ENCODE results near the gene CRHR1. TPM values are rescaled to one million over a fixed set of nuclear protein-coding genes. Genes with fewer than 3 reads are reported as not detected.
"Not testable (repeated sequence)": the region's sequence is repeated elsewhere in the genome, so short reads cannot be mapped to it uniquely, and the experiment has no call there.

The CRHR1 gene
- total RNA-seq, 1 donor from 2014 or later: not detected

GRCh38 chr17:45861165-45861564 lies 77.0 kb downstream of the CRHR1 start:
- Mint-ChIP-seq H3K36me3 (ENCODE audit: low read depth, unreplicated experiment) (no peaks in the 10 kb centered on the region), H3K27me3 (ENCODE audit: unreplicated experiment) (peaks cover 2% of the 10 kb centered on the region), H3K4me1 (ENCODE audit: unreplicated experiment) (peaks cover 12% of the 10 kb centered on the region), H3K9me3 (ENCODE audit: unreplicated experiment) (no peaks in the 10 kb centered on the region), H3K4me3 (ENCODE audit: unreplicated experiment) (no peak overlapping the region), H3K27ac (ENCODE audit: unreplicated experiment) (no peak overlapping the region)
- no peak for DNase-seq (ENCODE audit: low spot score)
- no peak for TF ChIP-seq CTCF (IDR thresholded peaks at IDR 0.05; ENCODE audit: unreplicated experiment)

DNA sequence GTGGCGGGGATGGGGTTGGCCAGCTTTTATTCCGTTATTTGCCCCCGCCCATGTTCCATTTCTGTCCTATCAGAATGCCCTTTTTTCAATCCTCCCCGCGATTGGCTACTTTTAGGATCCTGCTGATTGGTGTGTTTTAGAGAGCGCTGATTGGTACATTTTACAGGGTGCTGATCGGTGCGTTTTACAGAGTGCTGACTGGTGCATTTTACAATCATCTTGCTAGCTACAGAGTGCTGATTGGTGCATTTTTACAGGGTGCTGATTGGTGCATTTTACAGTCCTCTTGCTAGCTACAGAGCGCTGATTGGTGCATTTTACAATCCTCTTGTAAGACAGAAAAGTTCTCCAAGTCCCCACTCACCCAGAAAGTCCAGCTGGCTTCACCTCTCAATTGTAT lies 78.0 kb downstream of the CRHR1 start:
- H3K4me3 Mint-ChIP-seq (ENCODE audit: unreplicated experiment); H3K9me3 Mint-ChIP-seq (ENCODE audit: unreplicated experiment); H3K27me3 Mint-ChIP-seq (ENCODE audit: unreplicated experiment); H3K36me3 Mint-ChIP-seq (ENCODE audit: low read depth, unreplicated experiment); DNase-seq (ENCODE audit: low spot score); H3K27ac Mint-ChIP-seq (ENCODE audit: unreplicated experiment): not testable (repeated sequence)
- H3K4me1 Mint-ChIP-seq (ENCODE audit: unreplicated experiment): peaks cover 12% of the 10 kb centered on the region

DNA sequence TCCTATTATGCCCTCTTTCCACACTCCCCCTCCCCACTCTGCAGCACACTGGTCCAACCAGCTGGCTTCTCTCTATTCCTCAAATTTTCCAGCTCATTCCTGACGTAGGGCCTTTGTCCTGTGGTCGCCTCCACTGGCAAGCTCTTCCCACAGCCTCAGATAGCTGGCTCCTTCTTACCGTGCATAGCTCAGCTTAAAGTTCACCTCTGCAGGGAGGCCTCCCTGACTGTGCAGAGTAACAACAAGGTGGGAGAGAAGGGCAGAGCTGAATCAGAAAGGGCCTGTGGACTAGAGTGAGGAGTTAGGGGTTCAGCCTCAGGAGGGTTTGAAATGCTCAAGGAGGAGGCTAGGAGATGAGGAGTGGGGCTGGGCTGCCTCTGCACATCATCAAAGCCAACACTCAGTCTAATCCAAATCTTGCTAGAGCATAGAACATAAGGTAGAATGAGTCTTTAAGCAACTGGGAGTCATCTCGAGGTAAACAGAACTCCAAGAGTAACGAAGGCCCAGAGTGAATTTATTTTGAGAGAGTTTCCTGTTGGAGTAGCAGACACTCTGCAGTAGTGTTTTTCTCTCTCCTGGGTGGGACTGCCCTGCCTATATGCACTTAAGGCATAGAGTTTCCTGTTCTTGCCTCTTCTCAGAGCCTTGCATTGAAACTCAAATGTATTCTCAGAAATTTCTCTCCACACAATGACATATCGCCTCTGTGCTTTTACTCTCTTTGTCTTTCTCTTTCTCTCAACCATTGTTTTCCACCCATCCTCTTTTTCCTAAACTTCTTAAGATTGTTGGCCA lies 79.9 kb downstream of the CRHR1 start:
- H3K27me3 Mint-ChIP-seq (ENCODE audit: unreplicated experiment): no peaks in the 10 kb centered on the region
- H3K36me3 Mint-ChIP-seq (ENCODE audit: low read depth, unreplicated experiment): no peaks in the 10 kb centered on the region
- H3K9me3 Mint-ChIP-seq (ENCODE audit: unreplicated experiment): no peaks in the 10 kb centered on the region
- H3K4me1 Mint-ChIP-seq (ENCODE audit: unreplicated experiment): peaks cover 12% of the 10 kb centered on the region
- H3K27ac Mint-ChIP-seq (ENCODE audit: unreplicated experiment): no peak overlapping the region
- TF ChIP-seq CTCF (IDR thresholded peaks at IDR 0.05; ENCODE audit: unreplicated experiment): no peak
- no peak for DNase-seq (ENCODE audit: low spot score)
- no peak overlapping the region for H3K4me3 Mint-ChIP-seq (ENCODE audit: unreplicated experiment)

DNA sequence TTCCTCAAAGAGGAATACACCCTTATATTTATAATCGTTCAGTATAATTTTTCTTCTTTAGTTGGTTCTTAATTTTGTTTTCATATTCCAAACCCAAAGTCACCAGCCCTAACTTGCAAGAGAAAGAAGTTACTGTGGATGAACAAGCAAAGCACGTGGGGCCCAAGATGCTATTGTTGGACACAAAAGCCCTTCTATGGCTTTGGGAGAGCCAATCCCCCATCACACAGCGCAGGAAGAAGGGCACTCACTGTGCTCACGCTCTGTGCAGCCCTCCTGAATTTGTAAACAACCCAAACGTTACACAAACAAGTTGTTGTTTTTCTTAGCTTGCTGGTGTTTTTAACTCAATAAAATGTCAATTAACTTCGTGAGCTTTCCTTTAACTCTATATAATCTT lies 83.1 kb downstream of the CRHR1 start:
- Mint-ChIP-seq H3K4me3 (ENCODE audit: unreplicated experiment) (no peak overlapping the region), H3K36me3 (ENCODE audit: low read depth, unreplicated experiment) (no peaks in the 10 kb centered on the region), H3K27ac (ENCODE audit: unreplicated experiment) (no peak overlapping the region), H3K4me1 (ENCODE audit: unreplicated experiment) (peaks cover 21% of the 10 kb centered on the region), H3K27me3 (ENCODE audit: unreplicated experiment) (peaks cover 2% of the 10 kb centered on the region), H3K9me3 (ENCODE audit: unreplicated experiment) (no peaks in the 10 kb centered on the region)
- no peak for TF ChIP-seq CTCF (IDR thresholded peaks at IDR 0.05; ENCODE audit: unreplicated experiment)
- DNase-seq (ENCODE audit: low spot score): no peak

GRCh38 chr17:45867702-45868101 lies 83.6 kb downstream of the CRHR1 start:
- H3K36me3 Mint-ChIP-seq (ENCODE audit: low read depth, unreplicated experiment): no peaks in the 10 kb centered on the region
- H3K27me3 Mint-ChIP-seq (ENCODE audit: unreplicated experiment): peaks cover 2% of the 10 kb centered on the region
- H3K4me3 Mint-ChIP-seq (ENCODE audit: unreplicated experiment): no peak overlapping the region
- peaks cover 21% of the 10 kb centered on the region for H3K4me1 Mint-ChIP-seq (ENCODE audit: unreplicated experiment)
- H3K27ac Mint-ChIP-seq (ENCODE audit: unreplicated experiment): no peak overlapping the region
- no peak for TF ChIP-seq CTCF (IDR thresholded peaks at IDR 0.05; ENCODE audit: unreplicated experiment)
- no peak for DNase-seq (ENCODE audit: low spot score)
- H3K9me3 Mint-ChIP-seq (ENCODE audit: unreplicated experiment): no peaks in the 10 kb centered on the region
